GM12801 (cell line): ENCODE data around the gene CPNE6.

Experiments
- CTCF ChIP-seq: IDR thresholded peaks from one replicate; pipeline ENCODE4 v1.5.1; 2011; ENCODE audit warnings: control low read depth; ENCODE audit not compliant: insufficient read length; ENCODE audit errors: extremely low read depth

The CPNE6 gene

GRCh38 chr14:24072436-24072835 is 1.1 kb downstream of the CPNE6 start:
- TF ChIP-seq CTCF, result no peak

- no peak for TF ChIP-seq CTCF
These were observed 1.8 kb downstream of the CPNE6 start for GRCh38 chr14:24072881-24073877.

DNA sequence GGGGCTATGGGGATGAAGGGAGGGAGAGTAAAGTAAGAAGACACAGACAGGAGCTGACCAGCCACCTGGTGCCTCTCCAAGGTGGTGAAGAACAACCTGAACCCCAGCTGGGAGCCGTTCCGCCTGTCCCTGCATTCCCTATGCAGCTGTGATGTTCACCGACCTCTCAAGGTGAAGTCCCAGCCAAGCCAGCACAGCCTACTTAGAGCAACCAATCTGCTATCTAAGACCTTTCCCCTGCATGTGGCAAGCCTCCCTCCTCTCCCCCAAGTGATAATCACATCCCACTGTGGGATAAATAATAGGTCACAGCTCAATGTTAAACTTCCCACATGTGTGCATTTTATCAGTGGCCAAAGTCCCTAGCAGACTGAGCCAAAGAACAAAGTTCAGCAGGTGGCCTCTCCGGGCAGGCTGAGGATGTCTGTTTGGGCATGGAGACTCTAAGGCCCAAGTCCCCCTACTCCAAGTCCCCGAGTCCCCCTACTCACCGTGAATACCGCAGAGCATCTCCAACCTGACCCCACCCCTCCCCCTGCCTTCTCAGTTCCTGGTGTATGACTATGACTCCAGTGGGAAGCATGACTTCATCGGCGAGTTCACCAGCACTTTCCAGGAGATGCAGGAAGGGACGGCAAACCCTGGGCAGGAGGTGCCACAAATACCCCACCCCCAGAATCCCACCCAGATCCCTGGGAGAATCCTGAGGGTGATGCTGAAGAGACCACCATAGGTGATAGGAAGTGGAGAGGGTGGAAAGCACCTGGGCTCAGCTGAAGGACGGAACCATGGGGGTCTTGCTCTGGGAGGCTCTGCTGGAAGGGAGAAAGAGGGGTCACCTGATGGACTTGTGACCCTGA is 3.5 kb downstream of the CPNE6 start:
- TF ChIP-seq CTCF, result no peak

- no peak for TF ChIP-seq CTCF
These were observed 4.3 kb downstream of the CPNE6 start for GRCh38 chr14:24075485-24076301.

DNA sequence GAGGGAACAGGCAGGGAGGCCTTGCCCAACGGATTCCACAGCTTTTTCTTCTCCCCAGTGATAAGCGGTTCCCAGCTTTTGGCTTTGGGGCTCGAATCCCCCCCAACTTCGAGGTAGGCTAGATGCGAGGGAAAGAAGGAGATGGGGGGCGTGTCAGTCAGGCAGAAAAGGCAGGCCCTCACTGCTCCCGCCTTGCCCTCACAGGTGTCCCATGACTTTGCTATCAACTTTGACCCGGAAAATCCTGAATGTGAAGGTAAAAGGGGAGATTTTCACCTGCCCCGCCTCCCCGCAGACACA is 4.9 kb downstream of the CPNE6 start:
- TF ChIP-seq CTCF, result no peak

DNA sequence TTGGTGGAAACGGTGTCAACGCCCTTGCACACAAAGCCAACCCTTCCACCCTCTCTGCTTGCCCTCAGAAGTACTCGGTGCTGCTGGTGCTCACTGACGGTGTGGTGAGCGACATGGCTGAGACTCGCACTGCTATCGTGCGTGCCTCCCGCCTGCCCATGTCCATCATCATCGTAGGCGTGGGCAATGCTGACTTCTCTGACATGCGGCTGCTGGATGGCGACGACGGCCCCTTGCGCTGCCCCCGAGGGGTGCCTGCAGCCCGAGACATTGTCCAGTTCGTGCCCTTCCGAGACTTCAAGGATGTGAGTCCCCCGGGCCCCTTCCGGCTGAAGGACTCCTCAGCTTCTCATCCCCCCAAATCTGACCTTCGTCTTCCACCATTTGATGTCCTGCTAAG is 5.7 kb downstream of the CPNE6 start:
- no peak for TF ChIP-seq CTCF

DNA sequence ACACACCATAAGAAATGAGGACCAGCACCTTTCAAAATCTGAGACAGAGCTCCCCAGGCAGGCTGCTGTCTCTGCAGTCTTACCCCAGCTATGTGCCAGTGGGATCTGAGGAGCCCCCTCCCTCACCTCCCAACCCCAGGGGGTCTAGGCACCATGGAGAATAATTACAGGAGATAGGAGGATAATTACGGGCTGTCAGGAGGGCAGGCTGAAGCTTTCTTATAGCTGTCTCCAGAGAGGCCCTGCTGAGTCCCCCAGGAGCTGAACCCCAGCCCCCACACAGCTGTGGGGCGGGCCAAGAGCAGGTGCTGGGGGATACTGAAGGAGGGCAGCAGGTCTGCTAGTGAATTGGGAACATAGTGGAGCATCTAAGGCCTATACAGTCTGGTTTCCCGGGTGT is 6.8 kb downstream of the CPNE6 start:
- no peak for TF ChIP-seq CTCF
